A204.1 (cell line): ENCODE results near the gene HIP1R.

Source experiments
- FAIRE-seq: peaks from 2 replicates; lab custom pipeline; 2012; peaks lifted over from hg19 to GRCh38; lab: Jason Lieb, UNC

Gene HIP1R

GRCh38 chr12:122861587-122861970 is 26.3 kb downstream of the HIP1R start:
- FAIRE-seq, result no peak

- FAIRE-seq, result no peak
Measured at GRCh38 chr12:122862110-122862634, 26.9 kb downstream of the HIP1R start.

- no peak for FAIRE-seq
Measured at GRCh38 chr12:122862872-122863701, 27.8 kb downstream of the HIP1R start.

GRCh38 chr12:122864894-122865253 is 29.6 kb downstream of the HIP1R start:
- no peak for FAIRE-seq

- FAIRE-seq, result no peak
Measured at GRCh38 chr12:122865268-122866231, 30.3 kb downstream of the HIP1R start.

- FAIRE-seq, result no peak
Measured at GRCh38 chr12:122866379-122866778, 31.1 kb downstream of the HIP1R start.

- no peak for FAIRE-seq
Measured at GRCh38 chr12:122866950-122867607, 31.8 kb downstream of the HIP1R start.

GRCh38 chr12:122867691-122868461 is 32.6 kb downstream of the HIP1R start:
- no peak for FAIRE-seq

GRCh38 chr12:122868471-122869177 is 33.4 kb downstream of the HIP1R start:
- FAIRE-seq, result no peak

- no peak for FAIRE-seq
Measured at GRCh38 chr12:122869207-122869973, 34.1 kb downstream of the HIP1R start.

- FAIRE-seq, result no peak
Measured at GRCh38 chr12:122870163-122870842, 35.0 kb downstream of the HIP1R start.

- FAIRE-seq, result no peak
Measured at GRCh38 chr12:122870867-122871664, 35.8 kb downstream of the HIP1R start.

- no peak for FAIRE-seq
Measured at GRCh38 chr12:122871851-122872780, 36.9 kb downstream of the HIP1R start.

- FAIRE-seq, result no peak
Measured at GRCh38 chr12:122872815-122873361, 37.6 kb downstream of the HIP1R start.

- FAIRE-seq, result no peak
Measured at GRCh38 chr12:122873540-122873939, 38.3 kb downstream of the HIP1R start.

- FAIRE-seq, result no peak
Measured at GRCh38 chr12:122874081-122874480, 38.8 kb downstream of the HIP1R start.

GRCh38 chr12:122875590-122876220 is 40.4 kb downstream of the HIP1R start:
- no peak for FAIRE-seq
